Dedifferentiated amniotic fluid mesenchymal stem cell (primary cell): Measurements from ENCODE around the gene NPDC1.
A peak's percentile ranks its signal among the peaks of the same experiment; 100 is the strongest.
"Not testable (repeated sequence)": the region's sequence is repeated elsewhere in the genome, so short reads cannot be mapped to it uniquely, and the experiment has no call there.

Source experiments
- DNase-seq: peaks from one replicate; pipeline ENCODE4 v3.0.0-alpha.2; 2016; ENCODE audit errors: extremely low spot score

The NPDC1 gene

GRCh38 chr9:137039611-137040366, 6.2 kb downstream of the NPDC1 start:
- DNase-seq = no peak

GRCh38 chr9:137038916-137039315, 7.1 kb downstream of the NPDC1 start:
- no peak for DNase-seq

GRCh38 chr9:137037483-137037882, 8.5 kb downstream of the NPDC1 start:
- DNase-seq = no peak

DNA sequence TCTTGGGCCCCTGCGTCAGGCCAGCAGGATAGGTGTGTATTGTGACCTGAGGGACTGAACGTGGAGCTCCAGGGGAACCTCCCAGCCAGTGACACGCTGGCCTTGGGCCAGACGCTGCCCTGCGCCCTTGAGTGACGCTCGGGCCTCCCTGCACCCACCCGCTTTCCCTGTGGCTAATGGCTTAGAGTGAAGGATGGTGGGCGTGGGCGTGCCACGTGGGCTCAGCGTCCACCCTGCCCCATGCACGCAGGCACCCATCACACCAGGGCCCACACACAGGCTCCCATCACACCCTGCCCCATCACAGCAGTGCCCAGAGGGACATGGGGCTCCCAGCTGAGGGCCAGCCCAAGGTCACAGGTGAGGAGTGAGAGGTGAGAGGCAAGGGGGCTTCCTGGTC, 8.9 kb downstream of the NPDC1 start:
- DNase-seq = no peak

DNA sequence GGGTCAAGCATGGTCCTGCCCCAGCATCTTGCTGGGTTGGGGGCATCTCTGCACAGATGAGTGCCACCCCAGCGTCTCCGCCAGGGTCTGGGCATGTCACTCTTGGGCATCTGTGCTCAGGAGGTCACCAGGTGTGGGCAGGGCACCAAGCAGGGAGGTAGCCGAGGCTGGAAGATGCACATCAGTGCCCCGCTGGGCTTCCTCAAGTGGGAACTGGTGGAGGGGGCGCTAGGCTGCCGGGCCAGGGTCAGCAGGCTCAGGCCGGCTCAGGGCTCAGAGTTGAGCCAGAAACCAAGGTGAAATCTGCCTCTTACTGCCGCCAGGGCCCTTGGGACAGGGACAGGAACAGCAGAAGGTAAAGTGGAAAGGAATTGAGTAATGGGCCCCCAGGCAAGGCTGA, 10.0 kb downstream of the NPDC1 start:
- no peak for DNase-seq

DNA sequence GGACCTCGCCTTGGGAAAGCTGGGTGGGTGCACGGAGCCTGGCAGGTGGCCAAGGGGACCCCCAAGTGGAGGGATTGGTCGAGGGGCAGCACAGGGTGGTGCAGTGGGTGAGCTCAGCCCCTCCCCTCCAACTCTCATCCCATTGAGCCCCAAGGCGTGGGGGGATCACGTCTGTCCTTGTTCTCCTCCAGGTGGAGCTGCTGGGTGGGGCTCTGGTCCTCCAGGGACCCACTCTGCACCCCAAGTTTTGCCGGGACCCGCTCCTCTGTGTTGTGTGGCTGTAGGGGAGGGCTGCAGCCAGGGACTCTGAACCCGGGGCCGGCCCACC, 10.5 kb downstream of the NPDC1 start:
- no peak for DNase-seq

DNA sequence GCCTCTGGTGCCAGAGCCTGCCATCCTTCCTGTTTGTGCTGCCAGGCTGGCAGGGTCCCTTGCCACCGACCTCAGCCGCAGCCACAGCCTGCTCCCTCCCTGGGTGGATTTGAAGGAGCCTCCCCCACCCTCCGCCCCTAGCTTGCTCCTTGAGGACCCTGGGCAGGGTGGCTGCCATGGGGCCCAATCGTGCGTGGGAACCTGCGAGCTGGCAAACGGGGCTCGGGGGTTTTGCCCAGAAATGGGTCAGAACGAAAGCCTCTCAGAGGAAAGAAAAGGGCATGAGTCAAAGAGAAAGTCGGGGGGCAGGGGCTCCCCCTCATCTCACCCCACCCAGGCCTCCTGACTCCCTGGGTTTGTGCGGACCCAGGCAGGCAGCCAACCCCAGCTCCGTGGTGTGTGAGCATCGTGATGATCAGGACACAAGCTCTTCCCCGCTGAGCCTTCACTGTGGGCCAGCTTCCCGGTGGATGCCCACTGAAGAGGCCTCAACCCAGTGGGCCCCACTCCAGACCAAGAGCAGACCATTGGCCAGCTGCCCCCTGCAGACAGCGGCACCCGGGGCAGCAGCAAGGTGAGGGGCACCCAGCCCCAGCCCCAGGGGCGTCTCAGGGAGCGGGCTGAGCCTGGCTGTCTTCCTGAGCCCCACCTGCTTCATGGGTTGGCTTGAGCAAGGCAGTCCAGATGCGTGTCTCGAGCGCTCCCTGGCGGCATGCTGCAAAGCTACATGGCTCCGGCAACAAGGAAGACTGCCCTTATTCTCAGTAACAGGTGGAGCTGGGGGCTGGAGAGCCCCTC, 11.1 kb downstream of the NPDC1 start:
- peak; percentile 63 for DNase-seq

- DNase-seq = no peak
Measured at GRCh38 chr9:137034039-137034708, 11.8 kb downstream of the NPDC1 start.

- DNase-seq = not testable (repeated sequence)
Measured at GRCh38 chr9:137033481-137033880, 12.5 kb downstream of the NPDC1 start.

DNA sequence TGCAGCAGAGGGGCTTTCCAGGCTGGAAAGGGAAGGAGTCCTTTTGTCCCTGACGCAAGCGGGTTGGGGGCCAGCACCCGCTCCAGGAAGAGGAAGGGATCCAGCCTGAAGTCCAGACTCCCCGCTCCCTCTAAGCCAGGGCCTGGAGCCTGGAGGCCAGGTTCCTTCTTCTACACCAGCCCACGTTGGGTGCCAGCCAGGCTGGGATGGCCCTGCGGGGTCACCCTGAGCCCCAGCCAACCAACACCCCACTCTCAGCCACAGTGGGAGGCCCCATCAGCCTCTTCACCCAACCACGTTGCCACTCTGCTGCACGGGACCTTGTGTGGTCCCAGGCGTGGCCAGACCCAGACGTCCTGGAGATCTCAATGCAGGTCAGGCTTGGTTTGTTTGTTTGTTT, 13.1 kb downstream of the NPDC1 start:
- no peak for DNase-seq

DNA sequence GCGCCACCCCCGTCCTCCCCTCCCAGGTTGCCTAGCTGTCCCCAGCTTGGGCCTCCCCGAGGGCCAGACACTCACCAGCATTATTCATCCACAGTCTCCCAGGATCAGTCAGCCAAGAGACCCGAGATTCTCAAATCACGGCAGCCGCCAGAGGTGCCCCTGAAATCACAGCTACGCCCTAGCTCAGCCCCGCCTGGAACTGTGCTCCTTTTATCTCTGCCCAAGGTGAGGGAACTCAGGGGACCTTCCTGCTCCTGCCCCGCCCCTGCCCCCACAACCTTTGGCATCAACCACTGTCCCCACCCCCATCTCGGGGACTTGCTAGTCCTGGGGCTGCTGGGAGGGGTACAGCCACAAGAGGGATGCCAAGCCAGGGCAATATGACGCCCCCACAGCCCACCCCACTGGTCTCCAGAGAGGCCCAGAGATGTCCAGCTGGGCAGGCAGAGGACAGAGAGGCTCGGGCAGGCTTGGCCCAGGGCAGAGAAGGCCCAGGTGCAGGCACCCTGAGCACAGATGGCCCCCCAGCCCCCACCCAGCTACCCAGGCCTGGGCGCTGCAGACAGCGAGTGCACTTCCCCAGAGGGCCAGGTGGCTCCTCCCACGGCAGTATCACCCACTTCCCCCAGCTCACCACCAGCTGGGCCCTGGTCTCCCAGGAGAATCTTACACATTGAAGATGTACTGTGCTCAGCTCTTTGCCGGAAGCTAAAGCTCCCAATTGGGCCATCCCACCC, 13.9 kb downstream of the NPDC1 start, which contains the start of gene FUT7:
Gene FUT7, minus strand, starts transcription at position 185 of the 737 bp plus-strand sequence. Its CDS starts 97 bp downstream, at position 88.
- no peak for DNase-seq

- DNase-seq = no peak
Measured at GRCh38 chr9:137030538-137031527, 15.1 kb downstream of the NPDC1 start.

GRCh38 chr9:137030006-137030405, 16.0 kb downstream of the NPDC1 start:
- no peak for DNase-seq

- DNase-seq = peak; percentile 40
Measured at GRCh38 chr9:137029058-137029936, 16.7 kb downstream of the NPDC1 start.

DNA sequence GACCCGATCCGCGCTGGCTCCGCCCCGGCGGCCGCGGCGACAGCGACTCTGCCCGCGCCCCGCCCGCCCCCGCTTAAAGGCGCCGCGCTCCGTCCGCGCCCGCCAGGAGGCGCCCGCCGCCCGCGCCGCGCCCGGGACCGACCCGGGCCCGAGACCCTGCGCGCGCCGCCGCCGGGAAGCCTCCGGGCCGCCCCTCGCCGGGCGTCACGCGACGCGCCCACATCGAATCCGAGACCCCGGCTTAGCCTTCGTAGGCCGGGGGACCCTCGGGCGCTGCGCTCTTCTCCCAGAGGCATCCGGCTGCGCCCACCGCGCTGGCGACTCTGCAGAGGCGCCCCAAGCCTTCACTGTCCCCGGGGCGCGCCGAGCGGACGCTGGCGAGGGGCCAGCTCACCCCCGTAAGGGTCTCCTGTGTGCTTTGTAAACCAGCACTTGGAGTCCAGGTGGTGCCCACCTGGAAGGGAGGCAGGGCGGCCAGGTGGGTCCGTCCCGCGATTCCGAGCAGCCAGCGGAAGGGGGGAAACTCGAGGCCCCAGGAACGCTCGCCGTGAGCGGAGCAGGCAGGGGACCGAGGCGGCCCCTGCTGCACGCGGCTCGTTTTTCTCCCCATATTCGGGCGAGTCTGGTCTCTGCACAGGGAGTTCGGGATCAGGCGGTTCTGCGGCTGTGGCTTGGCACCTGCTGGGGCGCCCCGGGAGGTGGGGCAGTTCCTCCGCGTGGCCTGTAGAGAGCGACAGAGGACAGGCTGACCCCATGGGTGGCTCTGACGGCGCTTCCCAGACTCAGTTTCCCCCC, 17.5 kb downstream of the NPDC1 start:
- peak; percentile 31 for DNase-seq

DNA sequence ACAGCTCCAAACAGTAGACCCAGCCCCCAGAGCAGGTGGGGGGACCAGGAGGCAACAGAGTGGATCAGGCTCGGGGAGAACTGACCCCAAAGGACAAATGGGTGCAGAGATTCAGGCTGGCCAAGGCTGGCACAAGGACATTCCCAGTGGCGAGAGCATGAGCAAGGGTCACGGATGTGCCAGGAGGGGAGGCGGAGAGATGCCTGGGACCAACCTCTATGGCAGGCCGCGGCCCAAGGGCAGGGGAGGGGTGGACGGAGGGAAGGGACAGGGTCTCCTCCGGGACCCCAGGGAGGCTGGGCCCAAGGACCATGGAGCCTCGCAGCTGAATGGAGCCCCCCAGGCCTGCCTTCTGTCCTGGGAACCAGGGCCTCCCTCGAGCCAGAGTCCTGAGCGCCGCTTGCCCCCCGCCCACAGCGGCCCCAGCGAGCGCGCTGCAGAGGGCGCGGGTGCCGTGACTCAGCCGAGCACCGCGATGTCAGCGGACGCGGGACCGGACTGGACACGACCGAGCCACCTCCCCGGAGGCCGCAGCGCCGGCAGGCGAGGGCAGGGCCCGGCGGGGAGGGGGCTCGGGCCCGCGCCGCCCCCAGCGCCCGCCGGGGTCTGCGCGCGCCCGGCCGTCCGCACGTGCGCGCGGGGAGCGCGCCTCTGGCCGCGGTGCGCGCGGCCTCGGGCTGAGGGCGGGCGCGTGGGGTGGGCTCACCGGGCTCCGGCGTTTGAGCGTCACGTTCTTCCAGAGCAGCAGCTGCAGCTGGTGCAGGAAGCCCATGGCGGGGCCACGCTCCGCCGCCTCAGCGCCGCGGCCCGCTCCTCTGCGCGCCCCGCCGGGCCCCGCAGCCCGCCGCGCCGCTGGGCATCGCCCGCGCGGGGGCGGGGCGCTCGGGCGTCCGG, 18.4 kb downstream of the NPDC1 start, which contains the start of gene ABCA2:
Gene ABCA2, minus strand, starts transcription at position 869 of the 894 bp plus-strand sequence. Its CDS starts 97 bp downstream, at position 772.
- no peak for DNase-seq

DNA sequence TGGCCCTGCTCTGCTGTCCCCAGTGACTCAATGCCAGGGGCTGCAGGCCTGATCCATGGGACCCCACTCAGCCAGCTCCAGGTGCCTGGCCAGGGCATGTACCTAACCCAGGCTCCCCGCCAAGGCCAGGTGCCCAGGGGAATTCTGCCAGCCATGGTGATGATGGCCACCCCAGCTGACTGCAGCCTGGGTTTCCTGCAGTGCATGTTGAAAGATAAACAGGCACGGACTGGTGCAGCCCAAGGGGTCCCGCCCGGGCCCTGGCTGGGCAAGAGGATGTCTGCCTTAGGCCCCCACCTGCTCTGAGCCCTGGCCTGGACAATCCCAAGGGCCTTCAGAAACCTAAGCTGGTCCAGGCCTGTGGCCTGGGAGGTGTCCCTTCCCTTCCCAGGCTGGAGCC, 19.1 kb downstream of the NPDC1 start:
- DNase-seq = no peak

GRCh38 chr9:137026384-137026783, 19.6 kb downstream of the NPDC1 start:
- DNase-seq = no peak
